ENCODE measurements around the gene KRT76. TPM values are rescaled to one million over a fixed set of nuclear protein-coding genes. Genes with fewer than 3 reads are reported as not detected.

The KRT76 gene
- total RNA-seq = not detected in 2 replicates

DNA sequence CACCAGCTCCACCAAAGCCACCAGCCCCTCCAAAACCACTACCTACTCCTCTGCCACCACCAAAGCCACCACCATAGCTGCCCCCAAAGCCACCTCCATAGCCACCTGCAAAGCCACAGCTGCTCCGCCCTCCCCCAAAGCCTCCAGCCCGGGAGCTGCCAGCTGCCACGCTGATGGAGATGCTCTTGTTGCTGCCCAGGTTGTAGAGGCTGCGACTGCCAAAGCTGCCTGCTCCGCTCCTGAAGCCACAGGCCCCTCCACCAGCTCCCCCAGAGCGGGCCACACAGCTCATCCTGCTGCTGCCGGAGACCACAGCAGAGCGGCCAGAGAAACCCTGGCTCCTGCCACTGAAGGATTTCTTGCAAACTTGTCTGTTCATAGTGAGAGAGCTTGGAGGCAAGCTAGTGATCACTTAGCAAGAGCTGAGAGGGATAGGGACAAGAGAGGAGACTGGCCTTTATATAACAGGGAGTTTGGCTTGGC lies at the start of gene KRT76:
KRT76 (minus strand) TSS at position 433 of the 483 bp plus-strand sequence; CDS start at position 379, 54 bp downstream.

DNA sequence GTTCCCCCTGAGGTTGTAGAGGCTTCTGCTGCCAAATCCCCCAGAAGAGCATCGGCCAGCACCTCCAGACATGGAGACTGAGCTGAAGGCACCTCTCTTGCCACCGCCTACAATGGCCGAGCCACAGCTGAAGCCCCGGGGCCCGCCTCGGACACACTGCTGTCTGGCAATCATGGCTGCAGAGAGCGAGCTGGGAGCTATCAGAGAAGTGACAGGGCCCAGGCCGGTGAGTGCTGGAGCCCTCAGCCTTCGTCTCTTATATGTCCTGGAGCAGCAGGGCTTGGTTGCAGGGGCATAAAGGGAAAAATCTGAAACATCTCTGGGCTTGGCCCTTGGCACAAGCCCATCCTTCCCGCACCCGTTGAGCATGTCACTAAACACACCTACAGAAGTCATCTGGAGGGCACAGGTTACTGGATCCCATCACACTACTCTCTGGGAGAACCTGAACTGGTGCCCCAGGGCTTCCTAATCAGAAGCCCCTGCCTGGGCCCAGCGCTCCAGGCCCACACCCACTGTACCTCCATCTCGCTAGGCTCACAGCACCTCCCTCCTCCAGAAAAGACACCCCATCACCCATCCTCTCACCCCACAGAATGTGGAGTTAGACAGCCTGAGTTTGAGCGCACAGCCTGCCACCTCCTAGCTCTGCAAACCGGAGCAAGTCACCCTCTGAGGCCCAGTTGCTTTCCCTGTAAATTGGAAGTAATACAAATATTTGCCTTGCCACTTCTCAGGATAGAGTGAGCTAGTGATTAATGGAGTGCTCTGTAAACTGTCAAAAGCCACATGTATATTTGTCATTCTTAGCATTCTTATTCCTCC lies 37.0 kb upstream of the KRT76 start, which contains the start of gene KRT4:
KRT4 (minus strand) TSS at position 232 of the 825 bp plus-strand sequence; CDS start at position 174, 58 bp downstream.

DNA sequence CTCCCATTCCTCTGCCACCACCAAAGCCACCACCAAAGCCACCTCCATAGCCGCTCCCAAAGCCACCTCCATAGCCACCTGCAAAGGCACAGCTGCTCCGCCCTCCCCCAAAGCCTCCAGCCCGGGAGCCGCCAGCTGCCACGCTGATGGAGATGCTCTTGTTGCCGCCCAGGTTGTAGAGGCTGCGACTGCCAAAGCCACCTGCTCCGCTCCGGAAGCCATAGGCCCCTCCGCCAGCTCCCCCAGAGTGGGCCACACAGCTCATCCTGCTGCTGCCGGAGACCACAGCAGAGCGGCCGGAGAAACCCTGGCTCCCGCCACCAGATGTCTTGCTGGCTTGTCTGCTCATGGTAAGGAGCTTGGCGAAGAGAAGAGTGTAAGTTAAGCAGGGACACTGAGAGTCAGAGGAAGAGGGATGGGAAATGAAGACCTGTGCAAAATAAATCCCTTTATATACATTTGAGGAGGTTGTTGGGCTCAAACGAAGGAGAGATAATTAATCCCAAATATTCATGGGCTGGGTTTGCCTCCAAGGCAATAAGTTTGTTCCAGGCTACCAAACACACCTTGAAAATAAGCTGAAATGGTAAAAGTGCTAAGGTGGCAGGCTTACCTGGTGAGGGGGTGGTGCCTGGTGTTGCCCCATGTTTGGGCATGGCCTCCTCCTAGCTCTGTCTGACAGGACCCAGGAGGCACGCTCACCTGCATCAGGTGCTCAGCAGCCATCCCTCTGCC lies 18.7 kb upstream of the KRT76 start, which contains the start of gene KRT3:
KRT3 (minus strand) TSS at position 424 of the 735 bp plus-strand sequence; CDS start at position 349, 75 bp downstream.

Small RNA genes within 50 kb of the gene (small RNA-seq; reads per million reads assigned to genes)
- not detected for gene AC107016.2

Other genes with a start within 250 kb of the KRT76 start
- gene KRT71, start 224.2 kb downstream of the KRT76 start, total RNA-seq = under 0.01 and 0.22 TPM in 2 replicates
- gene KRT74, start 203.5 kb downstream of the KRT76 start, total RNA-seq = not detected in 2 replicates
- gene KRT72, start 175.9 kb downstream of the KRT76 start, total RNA-seq = not detected in 2 replicates
- not detected in 2 replicates for gene KRT73, start 158.8 kb downstream of the KRT76 start, total RNA-seq
- gene KRT2, start 125.1 kb downstream of the KRT76 start, total RNA-seq = not detected in 2 replicates
- gene KRT1, start 96.9 kb downstream of the KRT76 start, total RNA-seq = not detected in 2 replicates
- not detected in 2 replicates for gene KRT77, start 73.8 kb downstream of the KRT76 start, total RNA-seq
- not detected in 2 replicates for gene KRT3, start 18.8 kb upstream of the KRT76 start, total RNA-seq
- not detected in 2 replicates for gene KRT4, start 36.8 kb upstream of the KRT76 start, total RNA-seq
- not detected in 2 replicates for gene KRT79, start 57.0 kb upstream of the KRT76 start, total RNA-seq
- gene KRT78, start 71.6 kb upstream of the KRT76 start, total RNA-seq = not detected in 2 replicates
- 1,687 and 3,634 TPM in 2 replicates for gene KRT8, start 127.7 kb upstream of the KRT76 start, total RNA-seq
- 1,534 and 4,469 TPM in 2 replicates for gene KRT18, start 171.8 kb upstream of the KRT76 start, total RNA-seq
- gene EIF4B, start 229.1 kb upstream of the KRT76 start, total RNA-seq = 801 and 934 TPM in 2 replicates

All from placental epithelial cell (primary cell).